HK-2 (cell line): ENCODE results near the gene STX1A.
"Not testable (repeated sequence)": the region's sequence is repeated elsewhere in the genome, so short reads cannot be mapped to it uniquely, and the experiment has no call there.

Source experiments
- DNase-seq: peaks from one replicate; pipeline ENCODE4 v3.0.0-alpha.2; 2018; ENCODE audit not compliant: unreplicated experiment

STX1A gene

DNA sequence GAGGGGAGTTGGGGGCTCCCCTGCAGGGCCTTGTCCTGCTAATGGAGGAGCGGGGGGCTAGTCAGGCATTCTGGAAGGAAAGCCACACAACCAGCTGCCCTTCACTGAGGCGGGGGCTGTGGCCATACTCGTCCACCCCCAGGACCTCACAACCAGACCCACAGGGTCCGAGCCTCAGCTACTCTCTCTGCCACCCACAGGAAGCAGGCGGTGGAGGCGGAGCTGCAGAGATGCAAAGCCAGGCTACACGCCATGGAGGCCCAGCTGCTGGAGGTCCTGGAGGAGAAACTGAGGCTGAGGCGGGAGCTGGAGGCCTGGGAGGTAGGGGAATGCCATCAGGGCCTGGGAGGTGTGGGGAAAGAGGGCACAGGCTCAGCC, 16.0 kb upstream of the STX1A start:
- no peak for DNase-seq

DNA sequence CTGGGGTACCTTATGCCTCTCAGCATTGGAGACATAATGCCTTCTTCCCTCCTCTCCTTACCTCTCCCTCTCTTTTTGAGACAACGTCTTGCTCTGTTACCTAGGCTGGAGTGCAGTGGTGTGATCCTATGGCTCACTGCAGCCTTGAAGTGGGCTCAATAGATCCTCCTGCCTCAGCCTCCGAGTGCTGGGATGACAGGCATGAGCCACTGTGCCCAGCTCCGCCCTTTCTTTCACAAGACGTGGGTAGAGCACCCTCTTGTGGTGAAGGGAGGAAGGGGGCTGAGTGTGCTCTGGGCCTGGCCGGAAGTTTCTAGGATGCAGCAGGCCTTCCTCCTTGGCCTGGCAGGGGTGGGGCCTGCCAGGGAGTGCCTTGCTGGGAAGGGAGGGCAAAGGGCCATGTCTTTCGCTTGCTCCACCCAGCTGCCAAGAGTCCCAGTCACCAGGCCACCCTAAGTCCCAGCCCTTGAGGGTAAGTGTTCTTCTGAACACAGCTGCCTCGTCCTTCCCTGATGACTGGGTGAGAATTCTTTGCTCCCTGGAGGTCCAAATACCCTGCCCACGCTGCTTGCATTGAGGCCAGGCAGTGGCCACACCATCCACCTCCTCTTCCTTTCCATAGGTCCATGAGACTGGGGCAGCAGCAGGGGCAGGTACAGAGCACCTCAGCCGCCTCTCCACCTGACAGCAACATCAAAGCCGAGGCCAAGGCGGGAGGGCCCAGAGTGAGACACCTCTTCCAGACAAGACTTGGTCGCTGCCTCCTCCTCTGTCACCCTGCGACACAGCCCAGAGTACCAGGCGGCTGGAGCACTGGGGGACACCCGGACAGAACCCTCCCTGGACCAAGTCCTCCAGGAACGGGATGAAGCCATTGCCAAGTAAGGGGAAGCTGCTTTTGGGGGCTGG, 15.4 kb upstream of the STX1A start:
- DNase-seq: peak; percentile 95

DNA sequence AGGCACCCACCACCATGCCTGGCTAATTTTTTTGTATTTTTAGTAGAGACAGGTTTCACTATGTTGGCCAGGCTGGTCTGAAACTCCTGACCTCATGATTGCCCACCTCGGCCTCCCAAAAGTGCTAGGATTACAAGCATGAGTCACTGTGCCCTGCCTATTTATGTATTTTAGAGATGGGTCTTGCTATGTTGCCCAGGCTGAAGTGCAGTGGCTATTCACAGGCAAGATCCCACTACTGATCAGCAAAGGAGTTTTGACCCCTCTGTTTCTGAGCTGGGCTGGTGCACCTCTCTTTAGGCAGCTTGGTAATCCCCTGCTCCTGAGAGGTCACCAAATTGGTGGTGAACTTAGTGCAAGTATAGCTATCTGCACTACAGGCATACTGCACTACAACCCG, 12.9 kb upstream of the STX1A start:
- no peak for DNase-seq

DNA sequence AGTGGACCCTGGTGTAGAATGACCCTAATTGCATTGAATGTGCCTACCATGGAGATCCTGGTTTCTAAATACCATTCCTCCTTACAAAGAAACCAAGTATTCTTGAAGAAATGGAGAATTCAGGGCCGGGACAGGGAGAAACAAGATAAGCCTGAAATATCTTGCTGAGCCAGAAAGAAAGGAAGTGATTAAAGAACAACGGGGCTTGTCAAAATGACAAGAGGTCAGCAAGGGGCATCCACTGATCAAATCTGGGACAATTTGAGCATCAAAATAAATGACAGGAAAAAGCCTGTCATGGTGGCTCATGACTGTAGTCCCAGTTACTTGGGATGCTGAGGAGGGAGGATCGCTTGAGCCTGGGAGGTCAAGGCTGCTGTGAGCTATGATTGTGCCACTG, 11.0 kb upstream of the STX1A start:
- no peak for DNase-seq

DNA sequence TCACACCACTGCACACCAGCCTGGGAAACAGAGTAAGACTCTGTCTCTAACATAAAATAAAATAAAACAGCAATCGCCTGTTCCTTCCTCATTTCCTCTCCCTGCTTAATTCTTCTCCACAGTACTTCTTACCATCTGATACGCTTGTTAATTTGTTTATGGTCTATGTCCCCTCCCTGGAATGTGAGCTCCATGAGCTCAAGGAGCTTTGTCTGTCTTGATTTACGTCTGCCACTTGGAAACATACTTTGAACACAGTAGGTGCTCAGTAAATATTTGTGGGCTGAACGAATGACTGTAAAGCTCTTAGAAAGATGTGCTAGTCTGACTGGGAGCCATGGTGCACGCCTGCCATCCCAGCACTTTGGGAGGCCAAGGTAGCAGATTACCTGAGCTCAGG, 9.1 kb upstream of the STX1A start:
- no peak for DNase-seq

DNA sequence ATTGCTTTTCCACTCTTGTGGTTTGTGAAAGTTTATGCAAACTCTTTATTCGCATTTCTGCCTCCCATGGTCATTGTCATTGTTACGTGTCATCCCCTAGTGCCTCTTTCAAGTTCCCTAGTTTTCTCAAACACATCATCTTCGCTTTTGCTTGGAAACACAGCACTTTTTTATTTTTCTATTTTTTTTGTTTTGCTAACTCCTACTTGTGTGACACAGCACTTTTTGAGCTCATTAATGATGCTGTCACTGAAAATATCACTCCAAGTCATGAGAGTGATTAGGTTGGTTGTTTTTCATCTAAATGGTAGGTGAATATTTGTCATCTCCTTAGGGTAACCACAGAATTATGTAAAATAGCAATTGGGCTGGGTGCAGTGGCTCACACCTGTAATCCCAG, 8.5 kb upstream of the STX1A start:
- DNase-seq: no peak

DNA sequence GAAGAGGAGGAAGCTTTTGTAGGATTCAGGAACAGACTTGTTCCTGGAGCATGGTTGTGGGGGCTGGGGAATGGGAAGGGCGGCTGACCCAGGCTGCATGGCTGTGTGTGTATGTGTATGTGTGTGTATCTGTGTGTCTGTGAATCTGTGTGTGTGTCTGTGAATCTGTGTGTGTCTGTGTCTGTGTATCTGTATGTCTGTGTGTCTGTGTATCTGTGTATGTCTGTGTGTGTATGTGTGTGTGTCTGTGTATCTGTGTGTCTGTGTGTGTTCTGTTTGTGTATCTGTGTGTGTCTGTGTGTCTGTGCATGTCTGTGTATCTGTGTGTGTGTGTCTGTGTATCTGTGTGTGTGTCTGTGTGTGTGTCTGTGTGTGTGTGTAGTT, 6.6 kb upstream of the STX1A start:
- DNase-seq: no peak

DNA sequence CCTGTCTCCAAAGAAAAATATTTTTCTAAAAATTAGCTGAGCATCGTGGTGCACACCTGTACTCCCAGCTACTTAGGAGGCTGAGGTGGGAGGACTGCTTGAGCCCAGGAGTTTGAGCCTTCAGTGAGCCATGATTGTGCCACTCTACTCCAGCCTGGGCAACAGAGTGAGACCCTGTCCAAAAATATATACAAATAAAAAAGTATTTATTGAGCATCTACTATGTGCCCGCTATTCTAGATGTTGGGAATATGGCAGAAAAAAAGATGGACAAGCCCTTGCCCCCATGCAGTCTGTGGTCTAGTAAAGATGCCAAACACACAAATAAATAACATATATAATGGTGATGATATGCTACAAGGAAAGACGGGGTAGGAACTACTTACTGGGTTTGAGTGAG, 4.3 kb upstream of the STX1A start:
- DNase-seq: no peak

DNA sequence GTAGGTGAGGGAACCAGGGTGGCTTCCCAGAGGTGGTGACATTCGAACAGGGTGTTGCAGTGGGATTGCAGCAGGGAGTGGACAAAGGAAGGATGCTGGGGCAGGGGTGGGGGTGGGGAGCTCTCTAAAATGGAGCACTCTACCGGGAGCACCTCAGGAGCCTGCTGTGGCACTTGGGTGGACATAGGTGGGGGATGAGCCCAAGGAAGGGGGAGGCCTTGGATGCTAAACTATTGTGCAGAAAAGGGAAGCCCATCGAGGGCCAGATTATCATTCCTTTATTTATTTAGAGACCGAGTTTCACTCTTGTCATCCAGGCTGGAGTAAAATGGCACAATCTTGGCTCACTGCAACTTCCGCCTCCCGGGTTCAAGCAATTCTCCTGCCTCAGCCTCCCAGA, 3.3 kb upstream of the STX1A start:
- no peak for DNase-seq

DNA sequence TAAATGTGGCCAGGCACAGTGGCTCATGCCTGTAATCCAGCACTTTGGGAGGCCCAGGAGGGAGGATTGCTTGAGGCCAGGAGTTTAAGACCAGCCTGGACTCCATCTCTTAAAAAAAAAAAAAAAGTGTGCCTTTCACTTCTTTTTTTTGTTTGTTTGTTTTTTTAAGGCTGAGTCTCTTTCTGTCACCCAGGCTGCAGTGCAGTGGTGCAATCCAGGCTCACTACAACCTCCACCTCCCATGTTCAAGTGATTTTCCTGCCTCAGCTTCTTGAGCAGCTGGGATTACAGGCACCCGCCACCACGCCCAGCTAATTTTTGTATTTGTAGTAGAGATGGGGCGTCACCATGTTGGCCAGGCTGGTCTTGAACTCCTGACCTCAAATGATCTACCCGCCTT, 2.7 kb upstream of the STX1A start:
- not testable (repeated sequence) for DNase-seq

DNA sequence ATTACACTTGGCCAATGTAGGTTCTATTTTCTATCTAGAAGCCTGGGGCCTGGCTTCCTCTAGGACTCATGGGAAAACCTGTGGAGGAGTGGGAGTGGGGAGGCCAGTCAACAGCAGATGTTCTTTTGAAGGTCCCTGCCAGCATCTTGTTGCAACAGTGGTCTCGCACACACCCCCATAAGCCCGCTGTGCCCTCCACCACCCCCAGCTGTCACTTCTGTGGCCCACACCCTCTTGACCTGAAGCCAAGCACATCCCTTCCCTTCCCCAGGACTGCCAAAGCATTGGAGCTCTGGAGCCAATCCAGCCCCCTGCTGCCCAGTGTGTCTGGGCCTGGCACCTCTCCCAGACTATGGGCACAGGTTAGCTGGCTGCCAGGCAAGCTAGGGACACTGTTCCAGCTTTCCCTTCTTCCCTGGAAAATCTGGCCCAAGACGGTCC, 1.9 kb upstream of the STX1A start:
- no peak for DNase-seq

DNA sequence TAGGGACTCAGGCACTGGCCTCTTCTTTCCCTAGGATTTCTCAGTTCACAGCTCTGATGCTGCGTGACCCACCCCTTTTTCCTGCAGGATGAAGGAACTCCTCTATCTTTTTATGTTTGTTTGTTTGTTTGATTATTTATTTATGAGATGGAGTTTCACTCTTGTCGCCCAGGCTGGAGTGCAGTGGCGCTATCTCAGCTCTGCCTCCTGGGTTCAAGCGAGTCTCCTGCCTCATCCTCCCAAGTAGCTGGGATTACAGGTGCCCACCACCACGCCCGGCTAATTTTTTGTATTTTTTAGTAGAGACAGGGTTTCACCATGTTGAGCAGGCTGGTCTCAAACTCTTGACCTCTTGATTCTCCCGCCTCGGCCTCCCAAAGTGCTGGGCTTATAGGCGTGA, 974 bp upstream of the STX1A start:
- DNase-seq: not testable (repeated sequence)

DNA sequence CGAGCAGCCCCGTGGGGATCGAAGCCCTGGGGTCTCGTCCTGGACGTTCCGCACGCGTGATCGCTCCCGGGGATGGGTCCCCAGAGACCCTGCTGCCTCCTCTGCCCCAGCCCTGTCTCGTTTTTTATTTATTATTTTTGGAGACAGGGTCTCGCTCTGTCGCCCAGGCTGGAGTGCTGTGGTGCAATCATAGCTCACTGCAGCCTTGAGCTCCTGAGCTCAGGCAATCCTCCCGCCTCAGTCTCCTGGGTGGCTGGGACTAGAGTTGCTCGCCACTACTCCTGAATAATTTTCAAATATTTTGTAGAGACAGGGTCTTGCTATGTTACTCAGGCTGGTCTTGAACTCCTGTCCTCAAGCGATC, 319 bp upstream of the STX1A start:
- no peak for DNase-seq

DNA sequence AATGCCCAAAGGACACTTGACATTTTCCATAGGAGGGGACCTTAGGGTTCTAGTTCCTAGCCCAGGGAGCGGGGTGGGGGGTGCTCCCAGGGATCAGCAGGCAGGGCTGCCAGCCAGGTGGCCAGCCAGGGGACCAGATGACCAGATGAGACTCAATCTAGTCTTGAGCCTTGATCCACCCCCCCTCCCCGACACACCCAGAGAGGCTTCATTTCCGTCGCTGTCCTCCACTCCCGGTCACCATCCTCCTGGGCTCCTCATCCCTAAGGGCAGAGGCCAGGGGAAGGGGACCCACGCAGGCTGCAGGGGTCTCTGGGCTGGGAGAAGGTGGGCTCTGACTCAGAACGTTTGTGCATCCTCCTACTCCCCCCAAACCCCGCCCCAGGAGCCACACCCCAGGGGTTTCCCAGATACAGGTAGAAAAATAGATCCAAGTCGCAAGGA, 1.0 kb downstream of the STX1A start:
- DNase-seq: no peak

DNA sequence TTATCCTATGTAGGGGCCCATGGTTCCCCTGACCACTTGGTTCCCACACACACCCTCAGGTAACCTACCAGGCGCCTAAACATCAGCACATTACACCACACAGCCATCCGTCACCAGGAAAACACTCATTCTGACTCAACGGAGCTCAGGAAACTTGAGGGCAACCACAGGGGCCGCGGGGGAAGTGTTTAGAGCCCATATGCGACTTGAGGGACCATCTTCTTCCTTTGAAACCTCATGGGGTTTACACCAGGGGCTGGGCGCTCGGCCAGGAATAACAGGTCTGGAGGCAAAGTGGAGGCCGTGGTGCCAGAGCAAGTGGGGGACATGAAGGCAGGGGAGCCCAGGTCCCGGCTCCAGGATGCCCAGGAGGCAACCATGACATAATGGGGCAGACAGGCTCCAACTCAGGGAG, 1.5 kb downstream of the STX1A start:
- peak; percentile 80 for DNase-seq

DNA sequence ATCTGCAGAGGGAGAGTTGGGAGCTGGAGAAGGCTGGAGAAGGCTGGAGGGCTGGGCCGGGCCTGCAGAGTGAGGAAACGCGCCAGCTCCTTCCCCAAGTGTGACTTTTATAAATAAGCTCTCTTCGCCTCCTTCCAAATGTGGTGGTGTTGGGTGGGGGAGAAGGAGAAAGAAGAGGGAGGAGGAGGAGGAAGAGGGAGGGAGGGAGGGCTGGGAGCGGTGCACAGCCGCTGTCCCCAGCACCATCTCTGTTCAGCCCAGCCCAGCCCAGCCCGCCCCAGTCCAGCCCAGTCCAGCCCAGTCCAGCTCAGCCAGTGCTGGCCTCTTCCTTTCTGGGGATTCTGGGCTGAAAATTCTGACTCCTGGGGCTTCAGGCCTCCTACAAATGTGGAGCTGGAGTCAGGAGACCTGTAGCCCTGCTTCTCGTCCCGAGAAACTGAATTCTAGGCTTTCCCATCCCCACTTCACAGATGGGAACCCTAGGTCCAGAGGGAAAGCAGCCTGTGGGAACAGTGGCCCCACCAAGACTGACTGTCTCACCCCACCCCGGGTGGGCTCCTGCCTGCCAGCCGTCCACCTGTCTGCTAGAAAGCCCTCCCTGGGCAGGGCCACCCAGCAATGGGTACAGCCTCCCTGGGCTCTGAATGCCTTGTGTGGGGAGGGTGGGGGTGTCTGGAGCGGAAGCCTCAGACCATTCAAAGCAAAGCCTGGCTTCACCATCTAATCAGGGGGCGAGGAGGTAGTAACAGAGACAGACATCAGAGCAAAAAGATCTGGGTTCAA, 2.3 kb downstream of the STX1A start:
- DNase-seq: no peak

DNA sequence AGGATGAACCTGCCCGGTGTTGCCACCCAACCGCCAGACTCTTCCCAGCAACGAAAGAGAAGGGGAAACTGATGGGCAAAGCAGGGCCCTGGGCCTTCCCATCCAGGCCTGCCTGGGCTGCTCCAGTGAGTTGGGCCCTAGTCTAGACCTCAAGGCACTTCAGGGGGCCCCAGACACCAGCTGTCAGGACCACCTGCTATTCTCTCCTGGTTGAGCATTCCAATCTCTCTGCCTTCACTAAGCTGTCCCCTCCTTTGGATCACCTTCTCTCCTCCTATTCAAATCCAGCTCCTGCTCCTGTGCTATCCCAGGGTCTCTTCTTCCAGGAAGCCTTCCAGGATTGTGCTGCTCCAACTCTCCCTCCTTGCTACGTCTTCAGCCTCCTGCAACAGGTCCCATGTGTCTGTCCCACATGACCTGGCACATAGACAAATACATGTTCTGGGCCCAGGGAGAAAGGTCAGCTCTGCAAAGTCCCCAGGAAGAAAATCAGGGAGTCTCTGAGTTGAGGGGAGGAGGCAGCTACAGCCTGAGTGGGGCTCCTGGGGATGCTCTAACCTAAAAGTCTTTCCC, 3.1 kb downstream of the STX1A start:
- DNase-seq: no peak

DNA sequence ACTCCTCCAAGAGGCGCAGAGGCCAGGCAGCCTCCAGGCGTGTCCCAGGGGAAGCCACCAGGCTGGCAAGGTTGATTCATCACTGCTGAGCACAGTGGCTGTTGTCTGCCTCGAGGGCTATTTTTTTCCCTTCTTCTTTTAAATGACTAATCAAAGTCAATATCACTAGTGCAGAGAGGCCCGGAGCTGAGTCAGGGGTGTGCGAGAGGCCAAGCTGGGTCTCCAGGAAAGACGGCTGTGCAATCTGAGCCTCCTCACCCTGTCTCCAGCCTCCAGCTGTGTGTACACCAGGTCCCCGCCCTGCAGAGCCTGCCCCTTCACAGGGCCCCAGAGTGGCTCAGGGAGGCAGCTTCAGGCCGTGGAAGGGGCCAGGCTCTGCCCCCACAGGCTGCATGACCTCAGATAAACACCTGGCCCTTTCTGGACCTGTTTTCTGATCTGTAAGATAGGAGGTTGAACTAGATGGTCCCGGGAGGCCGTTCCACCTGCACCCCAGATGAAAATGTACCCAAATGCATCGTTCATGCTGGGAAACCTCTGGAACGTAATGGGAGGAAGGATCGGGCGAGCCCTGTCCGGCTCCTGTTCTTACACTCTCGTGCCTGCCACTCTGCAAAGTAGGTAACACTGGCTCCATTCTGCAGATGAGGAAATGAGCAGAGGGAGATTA, 3.7 kb downstream of the STX1A start:
- DNase-seq: peak; percentile 88

DNA sequence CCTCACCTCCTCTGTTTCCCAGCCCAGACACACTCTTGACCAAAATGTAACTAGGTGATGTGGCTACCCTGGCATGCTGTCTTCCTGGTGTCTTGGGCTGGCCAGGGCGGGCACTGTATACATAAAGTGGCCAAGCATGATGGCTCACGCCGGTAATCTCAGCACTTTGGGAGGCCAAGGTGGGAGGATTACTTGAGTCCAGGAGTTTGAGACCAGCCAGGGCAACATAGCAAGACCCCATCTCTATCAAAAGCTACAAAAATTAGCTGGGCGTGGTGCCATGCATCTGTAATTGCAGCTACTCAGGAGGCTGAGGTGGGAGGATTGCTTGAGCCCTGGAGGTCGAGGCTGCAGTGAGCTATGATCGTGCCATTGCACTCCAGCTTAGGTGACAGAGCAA, 6.2 kb downstream of the STX1A start:
- not testable (repeated sequence) for DNase-seq

DNA sequence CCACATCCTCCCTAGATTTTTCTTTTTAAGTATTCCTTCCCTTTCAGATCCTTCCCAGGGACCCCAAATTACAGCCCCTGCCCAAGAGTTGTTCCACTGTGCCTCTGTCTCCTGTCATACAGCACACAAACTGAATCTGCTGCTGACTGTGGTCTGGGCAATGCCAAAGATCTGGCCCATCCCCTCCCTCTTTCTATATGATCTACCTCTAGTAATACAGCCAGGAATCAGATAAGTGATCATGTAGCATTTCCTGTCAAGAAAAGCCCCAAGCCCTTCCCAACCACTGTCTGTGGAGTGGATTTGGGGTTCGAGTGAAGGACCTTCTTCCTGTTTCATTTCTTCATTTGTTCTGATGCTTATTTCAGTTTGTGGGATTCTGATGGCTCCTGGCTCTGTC, 6.7 kb downstream of the STX1A start:
- DNase-seq: no peak

DNA sequence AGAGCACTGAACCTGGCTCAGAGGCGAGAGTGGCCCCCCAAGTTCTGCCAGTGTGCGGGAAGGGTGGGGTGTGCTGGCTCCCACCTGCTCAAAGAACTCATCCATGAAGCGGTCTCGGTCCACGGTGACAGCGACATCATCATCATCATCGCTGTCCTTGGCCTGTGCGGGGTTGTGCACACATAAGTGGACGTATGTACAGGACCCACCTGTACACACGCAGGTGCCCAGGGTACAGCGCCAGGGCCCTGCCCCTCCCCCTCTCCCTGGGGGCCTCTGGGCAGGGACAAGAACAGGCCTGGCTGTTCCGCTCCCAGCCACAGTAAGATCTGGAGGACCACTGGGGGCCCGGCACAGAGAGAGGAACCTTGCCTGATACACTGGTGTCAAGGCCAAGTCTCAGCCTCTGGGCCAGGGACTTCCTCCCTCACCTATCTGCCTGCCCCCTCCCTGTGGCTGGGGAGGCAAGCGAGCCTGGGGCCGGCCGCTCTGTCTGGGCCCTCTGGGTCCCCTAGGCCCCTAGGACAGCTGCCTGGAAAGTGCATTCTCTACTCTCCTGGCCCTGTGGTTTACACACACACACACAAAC, 10.4 kb downstream of the STX1A start:
- DNase-seq: no peak
